Nephron progenitor cell (in vitro differentiated cells): ENCODE data around the gene GSE1.

Source experiments
- DNase-seq: peaks from one replicate; pipeline ENCODE4 v3.0.0; 2021
- H3K27ac Mint-ChIP-seq: 2 replicates; pipeline ENCODE4 v1.8.0; 2021; ENCODE audit warnings: mild to moderate bottlenecking, moderate library complexity, mixed read lengths
- H3K27me3 Mint-ChIP-seq: 2 replicates; pipeline ENCODE4 v1.8.0; 2021; ENCODE audit warnings: mild to moderate bottlenecking, low read depth, mixed read lengths; ENCODE audit not compliant: poor library complexity
- H3K36me3 Mint-ChIP-seq: 2 replicates; pipeline ENCODE4 v1.8.0; 2021; ENCODE audit warnings: low read depth, mixed read lengths
- H3K4me1 Mint-ChIP-seq: 2 replicates; pipeline ENCODE4 v1.8.0; 2021; ENCODE audit warnings: mixed read lengths
- H3K4me3 Mint-ChIP-seq: 2 replicates; pipeline ENCODE4 v1.8.0; 2021; ENCODE audit warnings: mild to moderate bottlenecking, moderate library complexity, mixed read lengths
- H3K9me3 Mint-ChIP-seq: 2 replicates; pipeline ENCODE4 v1.8.0; 2021; ENCODE audit warnings: mild to moderate bottlenecking, moderate library complexity, mixed read lengths
- CTCF ChIP-seq: fragments of 200-600 bp; sonication (generic); IDR thresholded peaks from 2 replicates; pipeline ENCODE4 v1.5.0; 2021; ENCODE audit warnings: antibody characterized with exemption

GSE1 gene

GRCh38 chr16:85689285-85689949, 76.3 kb downstream of the GSE1 start:
- peaks cover 24% of the 10 kb centered on the region for H3K4me1 Mint-ChIP-seq
- no peak overlapping the region for H3K27ac Mint-ChIP-seq
- H3K4me3 Mint-ChIP-seq, result peak overlapping the region; percentile 68
- no peaks in the 10 kb centered on the region for H3K9me3 Mint-ChIP-seq
- peaks cover 33% of the 10 kb centered on the region for H3K27me3 Mint-ChIP-seq
- no peak for TF ChIP-seq CTCF
- H3K36me3 Mint-ChIP-seq, result peaks cover 18% of the 10 kb centered on the region
- DNase-seq, result no peak

GRCh38 chr16:85689950-85690320, 76.8 kb downstream of the GSE1 start:
- no peak for TF ChIP-seq CTCF
- Mint-ChIP-seq H3K36me3 (peaks cover 16% of the 10 kb centered on the region), H3K4me3 (no peak overlapping the region), H3K27me3 (peaks cover 36% of the 10 kb centered on the region), H3K9me3 (no peaks in the 10 kb centered on the region), H3K4me1 (peaks cover 24% of the 10 kb centered on the region), H3K27ac (no peak overlapping the region)
- no peak for DNase-seq

- no peak for TF ChIP-seq CTCF
- H3K9me3 Mint-ChIP-seq, result no peaks in the 10 kb centered on the region
- peaks cover 16% of the 10 kb centered on the region for H3K36me3 Mint-ChIP-seq
- H3K27me3 Mint-ChIP-seq, result peaks cover 41% of the 10 kb centered on the region
- no peak for DNase-seq
- peaks cover 24% of the 10 kb centered on the region for H3K4me1 Mint-ChIP-seq
- no peak overlapping the region for H3K4me3 Mint-ChIP-seq
- no peak overlapping the region for H3K27ac Mint-ChIP-seq
These were observed 77.4 kb downstream of the GSE1 start for GRCh38 chr16:85690469-85691064.

GRCh38 chr16:85695196-85696128, 82.3 kb downstream of the GSE1 start:
- Mint-ChIP-seq H3K36me3 (no peaks in the 10 kb centered on the region), H3K9me3 (no peaks in the 10 kb centered on the region), H3K4me3 (no peak overlapping the region), H3K27me3 (peaks cover 52% of the 10 kb centered on the region), H3K27ac (no peak overlapping the region), H3K4me1 (no peaks in the 10 kb centered on the region)
- no peak for DNase-seq
- no peak for TF ChIP-seq CTCF

GRCh38 chr16:85696781-85697180, 83.7 kb downstream of the GSE1 start:
- Mint-ChIP-seq H3K36me3 (no peaks in the 10 kb centered on the region), H3K27me3 (peaks cover 47% of the 10 kb centered on the region), H3K4me1 (no peaks in the 10 kb centered on the region), H3K4me3 (no peak overlapping the region), H3K9me3 (no peaks in the 10 kb centered on the region), H3K27ac (no peak overlapping the region)
- DNase-seq, result no peak
- TF ChIP-seq CTCF, result no peak
